CD4-positive, alpha-beta T cell (primary cell): ENCODE results near the gene STK17A. TPM values are rescaled to one million over a fixed set of nuclear protein-coding genes. Genes with fewer than 3 reads are reported as not detected.

Source experiments
- ATAC-seq: fragments of 200-7000 bp; cut with Tn5 transposase; one replicate; pipeline ENCODE4 v1.10.0; 2022; ENCODE audit warnings: mild to moderate bottlenecking; ENCODE audit not compliant: poor library complexity
- CTCF ChIA-PET: fragments of 350-600 bp; sonication (Branson Sonifier 250); formaldehyde crosslinking; loops from one replicate; lab custom pipeline; 2021; ENCODE audit warnings: antibody characterized with exemption, inconsistent platforms; lab: Charles Lee
- POLR2A ChIA-PET: fragments of 350-600 bp; sonication (Branson Sonifier 250); formaldehyde crosslinking; loops from one replicate; lab custom pipeline; 2021; ENCODE audit warnings: antibody characterized with exemption, inconsistent platforms; lab: Charles Lee
- DNase-seq, 14 experiments: peaks; one replicate each; pipeline ENCODE4 v3.0.0-alpha.2; 2013 to 2020; ENCODE audit warnings: mixed read lengths in 2 of 14
- H3K27ac ChIP-seq, 2 donors: one replicate each; pipeline versions ENCODE4 v1.5.1 to v1.7.0; 2013; ENCODE audit warnings: low read length in 2 of 2, low read depth in 1 of 2, mild to moderate bottlenecking in 1 of 2
- H3K27me3 ChIP-seq, 2 experiments: 1 replicate in 1 of 2; 2 replicates in 1 of 2; pipeline versions ENCODE4 v1.6.1 to v1.7.0; 2013; ENCODE audit warnings: low read length in 2 of 2, control low read depth in 1 of 2, mild to moderate bottlenecking in 1 of 2, moderate library complexity in 1 of 2; ENCODE audit not compliant: insufficient read depth in 2 of 2, control insufficient read depth in 1 of 2
- H3K36me3 ChIP-seq: one replicate; pipeline ENCODE4 v1.6.1; 2013; ENCODE audit warnings: low read length, control low read depth; ENCODE audit not compliant: insufficient read depth
- H3K4me1 ChIP-seq: one replicate; pipeline ENCODE4 v1.6.1; 2013; ENCODE audit warnings: low read length, control low read depth; ENCODE audit not compliant: insufficient read depth
- H3K4me3 ChIP-seq: one replicate; pipeline ENCODE4 v1.5.1; 2013; ENCODE audit warnings: mild to moderate bottlenecking, low read length, moderate library complexity
- H3K9me3 ChIP-seq, 2 experiments: 1 replicate in 1 of 2; 2 replicates in 1 of 2; pipeline versions ENCODE4 v1.6.1 to v1.7.0; 2013; ENCODE audit warnings: low read length in 2 of 2, mild to moderate bottlenecking in 2 of 2, control low read depth in 1 of 2, moderate library complexity in 1 of 2; ENCODE audit not compliant: control insufficient read depth in 1 of 2, insufficient read depth in 1 of 2
- H3K27ac Mint-ChIP-seq: one replicate; pipeline ENCODE4 v1.8.0; 2020; ENCODE audit warnings: mixed read lengths
- H3K27me3 Mint-ChIP-seq: one replicate; pipeline ENCODE4 v1.8.0; 2021; ENCODE audit warnings: mixed read lengths
- H3K36me3 Mint-ChIP-seq: one replicate; pipeline ENCODE4 v1.8.0; 2021; ENCODE audit warnings: low read depth, mixed read lengths
- H3K4me1 Mint-ChIP-seq: one replicate; pipeline ENCODE4 v1.8.0; 2021; ENCODE audit warnings: low read depth, mixed read lengths
- H3K4me3 Mint-ChIP-seq: one replicate; pipeline ENCODE4 v1.8.0; 2020; ENCODE audit warnings: mild to moderate bottlenecking, mixed read lengths
- H3K9me3 Mint-ChIP-seq: one replicate; pipeline ENCODE4 v1.8.0; 2020; ENCODE audit warnings: mixed read lengths
- intact Hi-C, 2 experiments: fragments of 100-400 bp; cut with DNase I in 1 of 2; cut with micrococcal nuclease in 1 of 2; formaldehyde crosslinking; loops; one replicate each; pipeline versions ENCODE4 v1.15.1 to v1.9.0; 2023 to 2025; cut with DNase I, micrococcal nuclease
- total RNA-seq, 174 experiments: library from RNA in 2 of 174; stranded (reverse) in 2 of 174; gene quantifications; one replicate each; pipeline ENCODE4 v1.2.3 and lab custom pipeline; 2021 to 2026
- TF ChIP-seq, protein P1 (sequence below): fragments of 200-600 bp; IDR thresholded peaks from one replicate; pipeline ENCODE4 v1.8.0; 2022; ENCODE audit warnings: antibody characterized with exemption, mild to moderate bottlenecking

The STK17A gene
- total RNA-seq, 2 experiments from 2014 or later, result 213 to 218 TPM

DNA sequence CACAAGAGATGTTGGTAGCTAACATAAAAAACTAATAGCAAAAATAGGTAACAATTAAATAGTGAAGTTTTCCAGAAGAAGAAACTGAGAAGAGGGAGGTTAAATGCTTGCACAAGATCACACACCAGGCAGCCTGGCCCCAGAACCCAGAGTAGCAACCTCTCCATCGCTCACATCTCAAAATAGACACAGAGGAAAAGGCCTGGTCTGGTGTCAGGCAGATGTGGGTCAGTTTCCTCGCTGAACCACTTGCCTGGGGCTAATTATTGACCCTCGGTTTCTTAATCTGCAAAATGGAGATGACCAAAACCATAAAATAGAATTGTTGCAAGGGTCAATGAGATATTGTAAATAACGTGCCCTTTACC lies 44.5 kb upstream of the STK17A start:
- Mint-ChIP-seq H3K9me3 (no peaks in the 10 kb centered on the region), H3K4me1 (no peaks in the 10 kb centered on the region), H3K4me3 (no peak overlapping the region), H3K27ac (no peak overlapping the region), H3K36me3 (no peaks in the 10 kb centered on the region), H3K27me3 (no peaks in the 10 kb centered on the region)
- no peaks in the 10 kb centered on the region for H3K36me3 ChIP-seq
- POLR2A ChIA-PET, result no interaction called here
- CTCF ChIA-PET, result no interaction called here
- intact Hi-C loops, result no loop called here
- TF ChIP-seq, protein P1, sequence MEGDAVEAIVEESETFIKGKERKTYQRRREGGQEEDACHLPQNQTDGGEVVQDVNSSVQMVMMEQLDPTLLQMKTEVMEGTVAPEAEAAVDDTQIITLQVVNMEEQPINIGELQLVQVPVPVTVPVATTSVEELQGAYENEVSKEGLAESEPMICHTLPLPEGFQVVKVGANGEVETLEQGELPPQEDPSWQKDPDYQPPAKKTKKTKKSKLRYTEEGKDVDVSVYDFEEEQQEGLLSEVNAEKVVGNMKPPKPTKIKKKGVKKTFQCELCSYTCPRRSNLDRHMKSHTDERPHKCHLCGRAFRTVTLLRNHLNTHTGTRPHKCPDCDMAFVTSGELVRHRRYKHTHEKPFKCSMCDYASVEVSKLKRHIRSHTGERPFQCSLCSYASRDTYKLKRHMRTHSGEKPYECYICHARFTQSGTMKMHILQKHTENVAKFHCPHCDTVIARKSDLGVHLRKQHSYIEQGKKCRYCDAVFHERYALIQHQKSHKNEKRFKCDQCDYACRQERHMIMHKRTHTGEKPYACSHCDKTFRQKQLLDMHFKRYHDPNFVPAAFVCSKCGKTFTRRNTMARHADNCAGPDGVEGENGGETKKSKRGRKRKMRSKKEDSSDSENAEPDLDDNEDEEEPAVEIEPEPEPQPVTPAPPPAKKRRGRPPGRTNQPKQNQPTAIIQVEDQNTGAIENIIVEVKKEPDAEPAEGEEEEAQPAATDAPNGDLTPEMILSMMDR, result no peak
- H3K9me3 ChIP-seq, result no peaks in the 10 kb centered on the region
- H3K27me3 ChIP-seq, result peaks cover 0 to 2% of the 10 kb centered on the region in 2 experiments
- H3K27ac ChIP-seq, result no peak overlapping the region
- DNase-seq (no peak), ATAC-seq (no peak)
- H3K4me1 ChIP-seq, result no peaks in the 10 kb centered on the region
- no peak overlapping the region for H3K4me3 ChIP-seq

DNA sequence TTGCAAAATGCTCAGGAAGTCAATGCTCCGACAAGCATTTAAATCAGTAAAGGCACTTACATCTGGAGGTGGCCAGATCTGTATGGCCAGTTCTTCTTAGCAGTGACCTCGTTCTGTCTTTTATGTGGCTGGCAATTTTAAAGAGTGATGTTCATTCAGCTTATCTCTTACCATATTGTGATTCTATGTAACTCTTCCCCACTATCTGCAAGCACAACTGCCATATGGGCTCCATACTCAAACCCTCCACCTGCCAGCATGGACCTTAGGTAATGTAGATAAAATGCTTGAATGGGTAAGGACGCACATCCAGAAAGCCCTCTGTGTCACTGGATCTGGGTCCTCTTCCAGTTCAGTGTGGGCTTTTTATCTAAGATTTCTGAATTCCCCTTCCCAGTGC lies 42.4 kb upstream of the STK17A start:
- TF ChIP-seq, protein P1, result no peak
- H3K4me3 ChIP-seq, result no peak overlapping the region
- Mint-ChIP-seq H3K27ac (no peak overlapping the region), H3K4me1 (no peaks in the 10 kb centered on the region), H3K4me3 (no peak overlapping the region), H3K36me3 (no peaks in the 10 kb centered on the region), H3K9me3 (no peaks in the 10 kb centered on the region), H3K27me3 (peaks cover 7% of the 10 kb centered on the region)
- no peaks in the 10 kb centered on the region for H3K36me3 ChIP-seq
- no peak overlapping the region for H3K27ac ChIP-seq
- peaks cover 0 to 2% of the 10 kb centered on the region in 2 experiments for H3K27me3 ChIP-seq
- H3K9me3 ChIP-seq, result no peaks in the 10 kb centered on the region
- POLR2A ChIA-PET, result no interaction called here
- ATAC-seq, result no peak
- CTCF ChIA-PET, result no interaction called here
- H3K4me1 ChIP-seq, result no peaks in the 10 kb centered on the region
- intact Hi-C loops, result no loop called here
- DNase-seq, result no peak

DNA sequence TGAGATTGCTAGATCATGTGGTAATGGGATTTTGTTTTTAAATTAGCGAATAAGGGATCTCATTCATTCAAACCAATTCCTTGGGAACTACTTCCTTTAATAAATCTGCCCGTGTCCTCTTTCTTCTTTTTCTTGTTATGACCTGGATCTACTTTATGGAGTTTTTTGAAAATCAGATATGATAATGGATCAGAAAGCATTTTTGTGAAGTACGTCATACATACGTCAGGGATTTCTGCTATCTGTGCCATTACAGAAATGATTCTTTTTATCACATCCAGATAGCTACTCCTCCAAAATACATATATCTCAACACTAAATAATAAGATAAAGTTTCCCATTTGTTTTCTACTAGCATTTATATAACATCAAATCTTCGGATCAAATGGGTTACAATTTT lies 40.2 kb upstream of the STK17A start:
- Histone ChIP-seq H3K4me1 (no peaks in the 10 kb centered on the region), H3K36me3 (no peaks in the 10 kb centered on the region), H3K27me3 (peaks cover 0 to 2% of the 10 kb centered on the region in 2 experiments), H3K4me3 (no peak overlapping the region), H3K9me3 (peaks cover 0 to 4% of the 10 kb centered on the region in 2 experiments), H3K27ac (no peak overlapping the region)
- TF ChIP-seq, protein P1, result no peak
- Mint-ChIP-seq H3K27ac (no peak overlapping the region), H3K9me3 (peaks cover 6% of the 10 kb centered on the region), H3K36me3 (no peaks in the 10 kb centered on the region), H3K4me1 (no peaks in the 10 kb centered on the region), H3K27me3 (peaks cover 20% of the 10 kb centered on the region), H3K4me3 (no peak overlapping the region)
- intact Hi-C loops, result no loop called here
- ATAC-seq (no peak), DNase-seq (no peak)
- ChIA-PET POLR2A (no interaction called here), CTCF (interaction anchor here (1.1 kb wide), 1 partner anchor 124 kb away, joined by 3 read pairs; no protein-coding TSS in a partner anchor)
